Fibroblast of villous mesenchyme (primary cell): ENCODE results near the gene ERICH4. TPM values are rescaled to one million over a fixed set of nuclear protein-coding genes. Genes with fewer than 3 reads are reported as not detected.

Source experiments
- DNase-seq: peaks from one replicate; pipeline ENCODE4 v3.0.0-alpha.2; 2010; ENCODE audit warnings: low read depth
- H3K4me3 ChIP-seq: 2 replicates; pipeline ENCODE4 v1.5.1; 2011; ENCODE audit warnings: low read depth, mild to moderate bottlenecking, low read length
- CTCF ChIP-seq: IDR thresholded peaks from 2 replicates; pipeline ENCODE4 v1.5.1; 2012; ENCODE audit warnings: low read depth, mild to moderate bottlenecking, low read length; ENCODE audit not compliant: insufficient read depth
- total RNA-seq: library from RNA; depleted of rRNA; stranded (reverse); fragments of >200 nt; gene quantifications from 2 replicates; pipeline ENCODE4 v1.2.3, GENCODE V29; 2012

ERICH4 gene
- not detected in 2 replicates for total RNA-seq

GRCh38 chr19:41442473-41443355 lies at the start of gene ERICH4:
Gene ERICH4, plus strand, starts transcription at chr19:41443156. Its CDS starts 14 bp downstream, at chr19:41443170.
- TF ChIP-seq CTCF, result no peak
- H3K4me3 ChIP-seq, result no peak within 1 kb of the TSS
- no peak for DNase-seq

- TF ChIP-seq CTCF, result no peak
- no peak overlapping the region for H3K4me3 ChIP-seq
- no peak for DNase-seq
Observed at GRCh38 chr19:41395355-41395754, 47.6 kb upstream of the ERICH4 start.

GRCh38 chr19:41397086-41398049 lies 45.6 kb upstream of the ERICH4 start, which contains the start of the genes BCKDHA and EXOSC5:
Gene BCKDHA, plus strand, starts transcription at chr19:41397818. Its CDS starts 10 bp downstream, at chr19:41397828.
Gene EXOSC5, minus strand, starts transcription at chr19:41397359. Its CDS starts 31 bp downstream, at chr19:41397328.
- H3K4me3 ChIP-seq, result peak within 1 kb of the TSS; percentile 97
- no peak for TF ChIP-seq CTCF
- peak; percentile 100 for DNase-seq

- H3K4me3 ChIP-seq, result peak overlapping the region; percentile 97
- DNase-seq, result no peak
- no peak for TF ChIP-seq CTCF
Observed at GRCh38 chr19:41398050-41398418, 44.9 kb upstream of the ERICH4 start.

GRCh38 chr19:41398598-41398997 lies 44.4 kb upstream of the ERICH4 start:
- no peak for DNase-seq
- peak overlapping the region; percentile 97 for H3K4me3 ChIP-seq
- TF ChIP-seq CTCF, result no peak

GRCh38 chr19:41399091-41399490 lies 43.9 kb upstream of the ERICH4 start:
- no peak overlapping the region for H3K4me3 ChIP-seq
- no peak for TF ChIP-seq CTCF
- no peak for DNase-seq
